HT-29 (cell line): ENCODE data around the gene BNC2. TPM values are rescaled to one million over a fixed set of nuclear protein-coding genes. Genes with fewer than 3 reads are reported as not detected.

Experiments
- DNase-seq: peaks from one replicate; pipeline ENCODE4 v3.0.0-alpha.2; 2015; ENCODE audit warnings: low spot score
- total RNA-seq: library from RNA; depleted of rRNA; stranded (reverse); fragments of >200 nt; shearing (Covaris generic); gene quantifications from 2 replicates; pipeline ENCODE4 v1.2.3, GENCODE V29; 2014

Gene BNC2
- total RNA-seq, 1 experiment from 2014 or later: not detected

GRCh38 chr9:16602494-16602893, 268.0 kb downstream of the BNC2 start:
- DNase-seq: no peak

- DNase-seq: no peak
Observed at GRCh38 chr9:16601991-16602390, 268.5 kb downstream of the BNC2 start.

GRCh38 chr9:16598316-16598715, 272.2 kb downstream of the BNC2 start:
- no peak for DNase-seq

- DNase-seq: no peak
Observed at GRCh38 chr9:16597136-16597535, 273.3 kb downstream of the BNC2 start.

GRCh38 chr9:16595227-16595626, 275.2 kb downstream of the BNC2 start:
- DNase-seq: no peak

GRCh38 chr9:16594787-16595186, 275.7 kb downstream of the BNC2 start:
- no peak for DNase-seq

- no peak for DNase-seq
Observed at GRCh38 chr9:16593746-16594145, 276.7 kb downstream of the BNC2 start.

- DNase-seq: no peak
Observed at GRCh38 chr9:16591092-16591491, 279.4 kb downstream of the BNC2 start.

- DNase-seq: no peak
Observed at GRCh38 chr9:16585591-16585990, 284.9 kb downstream of the BNC2 start.

- no peak for DNase-seq
Observed at GRCh38 chr9:16579872-16580432, 290.5 kb downstream of the BNC2 start.

GRCh38 chr9:16575986-16576245, 294.6 kb downstream of the BNC2 start:
- DNase-seq: no peak

GRCh38 chr9:16575142-16575985, 295.1 kb downstream of the BNC2 start:
- DNase-seq: no peak

GRCh38 chr9:16572005-16572734, 298.3 kb downstream of the BNC2 start:
- peak; percentile 38 for DNase-seq

GRCh38 chr9:16571127-16571802, 299.2 kb downstream of the BNC2 start:
- no peak for DNase-seq

- DNase-seq: no peak
Observed at GRCh38 chr9:16563446-16563845, 307.0 kb downstream of the BNC2 start.

GRCh38 chr9:16561121-16561520, 309.3 kb downstream of the BNC2 start:
- no peak for DNase-seq

- DNase-seq: no peak
Observed at GRCh38 chr9:16559418-16560188, 310.9 kb downstream of the BNC2 start.

- DNase-seq: no peak
Observed at GRCh38 chr9:16555802-16556201, 314.7 kb downstream of the BNC2 start.

GRCh38 chr9:16553869-16554540, 316.5 kb downstream of the BNC2 start:
- no peak for DNase-seq

- no peak for DNase-seq
Observed at GRCh38 chr9:16552252-16552651, 318.2 kb downstream of the BNC2 start.

- peak; percentile 15 for DNase-seq
Observed at GRCh38 chr9:16551692-16552091, 318.8 kb downstream of the BNC2 start.
